Lung (tissue), 12 donors: ENCODE measurements around the gene PSMB5. TPM values are rescaled to one million over a fixed set of nuclear protein-coding genes. Genes with fewer than 3 reads are reported as not detected.

Experiments
- ATAC-seq: fragments of 200-7000 bp; cut with Tn5 transposase; one replicate; pipeline ENCODE4 v1.9.1; 2020; ENCODE audit warnings: moderate number of reproducible peaks; ENCODE audit not compliant: insufficient read depth, low FRiP score
- DNase-seq, 3 donors: peaks; one replicate each; pipeline ENCODE4 v3.0.0-alpha.2; 2013 to 2017
- H3K27ac ChIP-seq, 2 donors: one replicate each; pipeline ENCODE4 v1.5.1; 2013; ENCODE audit warnings: mild to moderate bottlenecking in 2 of 2, moderate library complexity in 2 of 2, control low read depth in 1 of 2, inconsistent platforms in 1 of 2, low read depth in 1 of 2, low read length in 1 of 2
- H3K27me3 ChIP-seq, 3 donors: one replicate each; pipeline ENCODE4 v1.5.1; 2013; ENCODE audit warnings: low read length in 2 of 3; ENCODE audit not compliant: control insufficient read depth in 3 of 3, insufficient read depth in 3 of 3
- H3K36me3 ChIP-seq, 4 donors: one replicate each; pipeline ENCODE4 v1.5.1; 2013; ENCODE audit warnings: low read length in 4 of 4, mild to moderate bottlenecking in 1 of 4, moderate library complexity in 1 of 4; ENCODE audit not compliant: control insufficient read depth in 4 of 4, insufficient read depth in 4 of 4
- H3K4me1 ChIP-seq, 5 donors: one replicate each; pipeline ENCODE4 v1.5.1; 2013; ENCODE audit warnings: low read length in 5 of 5, mild to moderate bottlenecking in 2 of 5, moderate library complexity in 1 of 5; ENCODE audit not compliant: control insufficient read depth in 5 of 5, insufficient read depth in 5 of 5
- H3K4me3 ChIP-seq: one replicate; pipeline ENCODE4 v1.5.1; 2013; ENCODE audit warnings: mild to moderate bottlenecking, control low read depth, moderate library complexity
- H3K9ac ChIP-seq, 2 donors: one replicate each; pipeline ENCODE4 v1.5.1; 2013; ENCODE audit warnings: low read length in 2 of 2, control low read depth in 1 of 2; ENCODE audit not compliant: insufficient read depth in 1 of 2
- H3K9me3 ChIP-seq, 4 donors: one replicate each; pipeline ENCODE4 v1.5.1; 2013; ENCODE audit warnings: low read length in 3 of 4, mild to moderate bottlenecking in 1 of 4, moderate library complexity in 1 of 4; ENCODE audit not compliant: control insufficient read depth in 4 of 4, insufficient read depth in 3 of 4
- WGBS, 2 donors: extraction: QIAGEN DNeasy Blood & Tissue Kit; methylation state at CpG; one replicate each; pipeline ENCODE4 v1.1.7; 2013; 5-methylcytosine and 5-hydroxymethylcytosine counted together
- polyA plus RNA-seq, 2 donors: library from polyadenylated mRNA; stranded (reverse); fragments of 200-250 nt; gene quantifications; one replicate each; pipeline ENCODE4 v1.2.1, GENCODE V29; 2013
- total RNA-seq, 2 donors: library from RNA; depleted of rRNA in 1 of 2; stranded (reverse); fragments of >200 nt in 1 of 2; gene quantifications; one replicate each; pipeline ENCODE4 v1.2.1, GENCODE V29; 2014 to 2021
- TF ChIP-seq, protein P1 (sequence below): IDR thresholded peaks from 2 replicates; pipeline ENCODE4 v1.5.1; 2012; ENCODE audit warnings: mild to moderate bottlenecking; ENCODE audit errors: control extremely low read depth, extremely low read depth
- donor health status: control.
- donor health status: control.
- donor health status: Bipolar disorder and iron deficiency.
- donor health status: healthy.
- donor health status: DM: yes; HTN: yes; CAD: no.

PSMB5 gene
- total and polyA plus RNA-seq, 4 donors: 64.8 to 147 (median 101) TPM

DNA sequence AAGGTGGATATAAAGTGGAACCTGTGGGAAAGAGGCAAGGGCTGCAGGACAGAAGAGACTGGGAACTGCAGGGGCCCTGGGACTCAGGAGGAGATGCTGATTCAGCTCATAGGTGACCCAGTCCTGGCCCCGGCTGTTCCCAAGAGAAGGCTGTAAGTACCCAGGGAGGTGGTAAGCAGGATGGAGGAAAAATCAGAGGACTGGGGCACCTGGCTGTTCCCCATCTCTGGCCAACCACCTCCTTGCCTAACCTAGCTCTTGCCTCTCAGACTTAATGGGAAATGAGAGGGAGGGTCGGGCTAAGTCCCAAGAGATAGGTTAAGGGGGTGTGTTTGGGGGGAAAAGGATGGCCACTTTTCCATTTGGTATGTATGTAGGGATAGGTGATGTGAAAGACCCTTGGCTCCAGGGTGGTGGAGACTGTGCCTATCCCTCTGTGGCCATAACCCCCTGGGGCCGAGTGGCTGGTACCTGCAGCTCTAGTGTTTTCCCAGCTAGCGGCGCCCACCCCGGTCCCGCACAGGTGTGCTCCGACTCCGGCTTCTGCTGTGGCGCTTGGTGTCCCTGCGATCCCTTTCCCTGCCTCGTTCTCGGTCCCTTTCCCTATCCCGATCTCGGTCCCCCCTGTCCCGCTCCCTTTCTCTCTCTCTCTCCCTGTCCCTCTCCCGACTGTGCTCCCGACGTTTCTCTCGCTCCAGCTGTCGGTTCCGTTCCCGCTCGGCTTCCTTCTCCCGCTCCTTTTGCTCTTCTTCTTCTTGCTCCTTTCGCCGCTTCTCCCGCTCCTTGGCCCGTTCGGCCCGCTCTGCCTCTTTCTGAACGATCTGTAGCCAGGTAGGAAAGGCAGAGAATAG, 24.2 kb upstream of the PSMB5 start:
- DNase-seq (peak in 1 of 3 donors; percentile 12), ATAC-seq (no peak)
- Histone ChIP-seq H3K9me3 (no peaks in the 10 kb centered on the region), H3K9ac (no peak overlapping the region), H3K27ac (no peak overlapping the region), H3K36me3 (peaks cover 16 to 42% (median 33%) of the 10 kb centered on the region in 4 donors), H3K4me3 (no peak overlapping the region), H3K4me1 (peaks cover 2 to 25% (median 8%) of the 10 kb centered on the region in 5 donors), H3K27me3 (no peaks in the 10 kb centered on the region)
- 91 to 92% methylated on average over 32 of the region's 32 CpGs for WGBS, 2 donors
- TF ChIP-seq, protein P1, sequence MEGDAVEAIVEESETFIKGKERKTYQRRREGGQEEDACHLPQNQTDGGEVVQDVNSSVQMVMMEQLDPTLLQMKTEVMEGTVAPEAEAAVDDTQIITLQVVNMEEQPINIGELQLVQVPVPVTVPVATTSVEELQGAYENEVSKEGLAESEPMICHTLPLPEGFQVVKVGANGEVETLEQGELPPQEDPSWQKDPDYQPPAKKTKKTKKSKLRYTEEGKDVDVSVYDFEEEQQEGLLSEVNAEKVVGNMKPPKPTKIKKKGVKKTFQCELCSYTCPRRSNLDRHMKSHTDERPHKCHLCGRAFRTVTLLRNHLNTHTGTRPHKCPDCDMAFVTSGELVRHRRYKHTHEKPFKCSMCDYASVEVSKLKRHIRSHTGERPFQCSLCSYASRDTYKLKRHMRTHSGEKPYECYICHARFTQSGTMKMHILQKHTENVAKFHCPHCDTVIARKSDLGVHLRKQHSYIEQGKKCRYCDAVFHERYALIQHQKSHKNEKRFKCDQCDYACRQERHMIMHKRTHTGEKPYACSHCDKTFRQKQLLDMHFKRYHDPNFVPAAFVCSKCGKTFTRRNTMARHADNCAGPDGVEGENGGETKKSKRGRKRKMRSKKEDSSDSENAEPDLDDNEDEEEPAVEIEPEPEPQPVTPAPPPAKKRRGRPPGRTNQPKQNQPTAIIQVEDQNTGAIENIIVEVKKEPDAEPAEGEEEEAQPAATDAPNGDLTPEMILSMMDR: no peak

DNA sequence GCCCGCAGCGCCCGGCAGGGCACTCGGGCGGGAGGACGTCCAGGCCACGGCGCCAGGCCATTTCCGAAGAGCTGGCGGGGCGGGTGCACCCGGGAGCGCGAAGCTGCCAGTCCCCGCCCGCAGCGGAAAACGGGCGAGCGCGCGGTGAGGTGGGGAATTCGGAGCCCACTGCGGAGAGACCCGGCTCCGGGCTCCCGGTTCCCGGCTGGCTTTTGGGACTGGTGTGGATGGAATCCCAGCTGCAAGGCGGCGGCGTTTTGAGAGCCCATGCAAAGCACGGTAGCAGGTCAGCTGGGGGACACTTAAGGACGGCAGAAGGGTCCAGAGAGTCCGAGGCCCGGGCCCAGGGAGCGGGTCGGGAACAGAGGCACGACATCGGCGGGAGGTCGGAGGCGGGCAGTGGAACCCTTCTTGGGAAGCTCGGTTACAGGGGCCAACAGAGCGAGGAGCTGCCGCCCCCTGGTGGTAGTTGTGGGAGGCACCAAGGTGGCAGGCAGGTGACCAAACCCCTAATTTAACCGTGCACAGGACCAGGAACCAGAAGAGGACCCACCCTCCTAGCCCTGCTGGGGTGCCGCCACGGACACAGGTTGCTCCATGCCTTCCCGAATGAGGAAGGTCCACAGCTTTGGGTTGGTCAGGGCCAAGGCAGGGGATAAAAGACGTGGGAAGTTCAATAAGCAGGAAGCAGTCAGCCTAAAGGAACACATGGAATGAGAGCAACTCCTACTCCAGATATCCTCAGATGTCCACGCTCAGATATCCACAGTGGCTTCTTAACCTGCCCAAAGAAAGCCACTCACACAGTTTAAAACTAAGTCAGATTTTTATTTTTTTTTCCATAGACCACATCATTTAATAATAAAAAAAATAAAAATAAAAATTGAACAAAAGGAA, 23.3 kb upstream of the PSMB5 start:
- Histone ChIP-seq H3K4me1 (peaks cover 2 to 25% (median 8%) of the 10 kb centered on the region in 5 donors), H3K27ac (peak overlapping the region in 1 of 2 donors; percentile 55), H3K36me3 (peaks cover 9 to 35% (median 24%) of the 10 kb centered on the region in 4 donors), H3K9me3 (no peaks in the 10 kb centered on the region), H3K9ac (no peak overlapping the region), H3K4me3 (peak overlapping the region; percentile 51), H3K27me3 (no peaks in the 10 kb centered on the region)
- WGBS, 2 donors: 1% methylated on average over 50 to 51 of the region's 51 CpGs
- ATAC-seq (peak; percentile 80), DNase-seq (peak; percentile 92 to 93 (median 92))
- TF ChIP-seq, protein P1: peak; percentile 91

DNA sequence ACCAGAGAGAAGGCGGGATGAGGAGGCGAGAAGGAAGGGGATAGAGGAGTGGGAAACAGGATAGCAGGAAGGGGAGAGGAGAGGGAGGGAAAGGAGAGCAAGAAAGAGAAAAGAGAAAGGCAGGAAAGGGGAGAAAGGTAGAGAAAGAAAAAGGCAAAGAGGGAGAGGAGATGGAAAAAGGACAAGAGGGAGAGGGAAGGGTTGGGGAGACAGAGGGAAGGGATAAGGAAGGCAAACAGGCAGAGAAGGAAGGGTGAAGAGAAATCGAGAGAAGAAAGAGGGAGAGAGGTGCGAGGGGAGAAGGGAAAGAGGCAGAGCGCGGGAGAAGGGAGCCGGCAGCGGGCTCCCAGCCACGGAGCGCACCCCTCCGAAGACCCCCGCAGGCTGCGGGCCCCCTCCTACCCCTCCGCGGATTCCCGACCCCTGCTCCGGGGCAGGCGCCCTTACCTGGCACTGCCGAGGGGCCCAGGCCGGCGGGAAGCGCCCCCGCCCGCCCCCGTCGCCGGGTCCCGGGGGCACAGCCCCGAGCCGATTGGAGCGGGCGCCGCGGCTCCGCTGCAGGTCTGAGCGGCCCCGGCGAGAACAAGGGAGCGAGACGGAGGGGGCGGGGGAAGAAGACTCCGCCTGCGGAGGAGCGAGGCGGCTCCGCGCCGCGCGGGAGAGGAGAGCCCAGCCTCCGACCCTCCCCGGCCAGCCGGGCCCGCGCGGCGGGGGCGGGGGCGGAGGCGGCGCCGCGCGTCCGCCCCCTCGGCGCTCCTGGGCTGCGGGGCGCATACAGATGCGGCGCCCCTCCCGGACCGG, 22.5 kb upstream of the PSMB5 start, which contains the start of gene CDH24:
TSS of gene CDH24 (minus strand) at position 565 of the 801 bp plus-strand sequence. CDS start 1,787 bp downstream, outside the sequence.
- peaks cover under 1 to 27% (median 16%) of the 10 kb centered on the region in 4 donors for H3K36me3 ChIP-seq
- H3K27me3 ChIP-seq: no peaks in the 10 kb centered on the region
- 2% methylated on average over 37 to 73 of the region's 73 CpGs for WGBS, 2 donors
- peaks cover under 1 to 21% (median 4%) of the 10 kb centered on the region in 5 donors for H3K4me1 ChIP-seq
- TF ChIP-seq, protein P1: no peak
- peak within 1 kb of the TSS in 1 of 2 donors; percentile 55 for H3K27ac ChIP-seq
- H3K9ac ChIP-seq: peak within 1 kb of the TSS in 1 of 2 donors; percentile 67
- ATAC-seq (peak; percentile 46), DNase-seq (peak; percentile 80 to 90 (median 85))
- H3K4me3 ChIP-seq: peak within 1 kb of the TSS; percentile 51
- H3K9me3 ChIP-seq: no peaks in the 10 kb centered on the region
